Hepatocyte (in vitro differentiated cells): Measurements from ENCODE around the gene RTL9.

Experiments
- CTCF ChIP-seq: fragments of 200-600 bp; sonication (generic); IDR thresholded peaks from 2 replicates; pipeline ENCODE4 v1.5.1; 2016; ENCODE audit warnings: antibody characterized with exemption, mild to moderate bottlenecking; ENCODE audit not compliant: poor library complexity
- EZH2 ChIP-seq: fragments of 200-600 bp; sonication (generic); IDR thresholded peaks from 2 replicates; pipeline ENCODE4 v1.6.1; 2016; ENCODE audit warnings: antibody characterized with exemption, mild to moderate bottlenecking, borderline replicate concordance

- TF ChIP-seq CTCF, result no peak
- TF ChIP-seq EZH2, result no peak
Measured at GRCh38 chrX:110383414-110383813, 24.8 kb downstream of the RTL9 start.
